ENCODE data around the gene NPL.

DNA sequence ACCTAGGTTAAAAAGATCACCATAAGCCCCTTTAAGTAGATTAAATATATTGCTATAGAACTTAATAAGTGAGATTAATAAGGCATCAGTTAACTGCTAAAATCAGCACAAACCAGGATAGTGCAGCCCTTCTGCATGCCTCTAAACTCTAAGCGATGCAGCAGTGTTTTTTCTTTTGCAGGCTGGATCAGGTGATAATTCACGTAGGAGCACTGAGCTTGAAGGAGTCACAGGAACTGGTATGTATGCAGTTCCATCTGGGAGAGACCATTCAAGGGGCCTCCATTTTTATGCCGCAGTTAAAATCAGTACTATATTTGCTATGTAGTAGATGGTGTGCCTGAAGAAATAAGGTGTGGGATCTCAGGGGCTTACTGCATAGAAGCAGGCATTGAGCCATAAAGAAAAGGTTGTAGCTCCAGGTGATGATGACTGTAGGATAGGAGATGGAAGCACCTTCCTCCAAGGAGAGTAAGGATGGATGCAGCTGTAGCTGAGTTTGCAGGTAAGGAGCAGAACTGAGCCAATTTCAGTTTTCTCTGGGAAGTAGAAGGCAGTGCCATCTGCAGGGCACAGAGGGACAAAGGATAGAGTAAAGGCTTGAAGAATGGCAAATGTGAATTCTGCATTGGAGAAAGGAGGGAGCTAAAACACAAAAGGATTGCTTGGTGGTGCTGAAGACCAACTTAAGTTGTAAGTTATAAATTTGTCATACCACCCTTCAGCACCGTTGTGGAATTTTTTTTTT lies 22.6 kb downstream of the NPL start:
- TF ChIP-seq POLR2AphosphoS5 (IDR thresholded peaks at IDR 0.05; ENCODE audit: low read depth, low read length) (no peak), POLR2A (IDR thresholded peaks at IDR 0.05; ENCODE audit: low read depth, low read length) (no peak), TAF1 (IDR thresholded peaks at IDR 0.05; ENCODE audit: borderline replicate concordance, low read depth, low read length) (no peak)

Data from GM12892 (cell line).